Measurements from ENCODE around the gene EML6. TPM values are rescaled to one million over a fixed set of nuclear protein-coding genes. Genes with fewer than 3 reads are reported as not detected.

EML6 gene
- total RNA-seq, 4 donors from 2014 or later, result 2.3 to 15.1 (median 4.1) TPM

GRCh38 chr2:54912893-54913292, 189.4 kb downstream of the EML6 start:
- Histone ChIP-seq H3K36me3 (no peaks in the 10 kb centered on the region), H3K27ac (no peak overlapping the region), H3K9me3 (no peaks in the 10 kb centered on the region), H3K4me3 (no peak overlapping the region), H3K27me3 (no peaks in the 10 kb centered on the region), H3K4me1 (no peaks in the 10 kb centered on the region)
- WGBS, result 59% methylated on average over 1 of the region's 1 CpG
- TF ChIP-seq CTCF (IDR thresholded peaks at IDR 0.05) (no peak), EP300 (IDR thresholded peaks at IDR 0.05) (no peak), POLR2A (IDR thresholded peaks at IDR 0.05) (no peak), POLR2AphosphoS5 (IDR thresholded peaks at IDR 0.05) (no peak)
- DNase-seq (ENCODE audit: low spot score in 2 of 2), result no peak

DNA sequence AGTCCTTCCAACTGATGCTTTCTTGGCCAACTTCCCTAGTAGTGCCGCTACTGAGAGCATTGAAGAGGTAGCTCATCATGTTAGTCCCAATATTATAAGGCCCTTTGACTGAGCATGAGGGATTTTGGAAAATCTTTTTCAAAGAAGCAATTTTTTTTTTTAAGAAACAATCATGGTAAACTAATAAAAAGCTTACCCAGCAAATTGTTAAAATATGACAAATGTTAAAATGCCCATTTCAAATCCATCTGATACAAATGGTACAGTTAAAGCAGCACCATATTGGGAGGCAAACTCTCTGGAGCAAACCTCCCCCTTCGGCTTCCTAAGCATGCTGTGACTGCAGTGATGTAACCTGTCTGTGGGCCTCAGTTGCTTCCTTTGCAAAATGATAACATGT, 191.2 kb downstream of the EML6 start:
- TF ChIP-seq POLR2AphosphoS5 (IDR thresholded peaks at IDR 0.05), result no peak
- TF ChIP-seq CTCF (IDR thresholded peaks at IDR 0.05), result no peak
- no peak for TF ChIP-seq POLR2A (IDR thresholded peaks at IDR 0.05)
- no peak for TF ChIP-seq EP300 (IDR thresholded peaks at IDR 0.05)
- Histone ChIP-seq H3K4me3 (no peak overlapping the region), H3K27ac (no peak overlapping the region), H3K4me1 (no peaks in the 10 kb centered on the region), H3K9me3 (no peaks in the 10 kb centered on the region), H3K27me3 (no peaks in the 10 kb centered on the region), H3K36me3 (no peaks in the 10 kb centered on the region)
- WGBS, result 98% methylated on average over 2 of the region's 2 CpGs
- no peak for DNase-seq (ENCODE audit: low spot score in 2 of 2)

- no peaks in the 10 kb centered on the region for H3K27me3 ChIP-seq
- H3K4me1 ChIP-seq, result no peaks in the 10 kb centered on the region
- H3K4me3 ChIP-seq, result no peak overlapping the region
- H3K36me3 ChIP-seq, result no peaks in the 10 kb centered on the region
- no peak for DNase-seq (ENCODE audit: low spot score in 2 of 2)
- H3K27ac ChIP-seq, result no peak overlapping the region
- no peaks in the 10 kb centered on the region for H3K9me3 ChIP-seq
- TF ChIP-seq POLR2A (IDR thresholded peaks at IDR 0.05) (no peak), POLR2AphosphoS5 (IDR thresholded peaks at IDR 0.05) (no peak), EP300 (IDR thresholded peaks at IDR 0.05) (no peak), CTCF (IDR thresholded peaks at IDR 0.05) (no peak)
- 92% methylated on average over 4 of the region's 4 CpGs for WGBS
Measured at GRCh38 chr2:54915101-54915500, 191.6 kb downstream of the EML6 start.

GRCh38 chr2:54916637-54917036, 193.2 kb downstream of the EML6 start:
- DNase-seq (ENCODE audit: low spot score in 2 of 2), result no peak
- H3K4me1 ChIP-seq, result no peaks in the 10 kb centered on the region
- no peaks in the 10 kb centered on the region for H3K36me3 ChIP-seq
- WGBS, result 92% methylated on average over 8 of the region's 8 CpGs
- H3K27ac ChIP-seq, result no peak overlapping the region
- H3K4me3 ChIP-seq, result no peak overlapping the region
- no peak for TF ChIP-seq CTCF (IDR thresholded peaks at IDR 0.05)
- no peak for TF ChIP-seq EP300 (IDR thresholded peaks at IDR 0.05)
- TF ChIP-seq POLR2A (IDR thresholded peaks at IDR 0.05), result no peak
- TF ChIP-seq POLR2AphosphoS5 (IDR thresholded peaks at IDR 0.05), result no peak
- H3K9me3 ChIP-seq, result peaks cover 3% of the 10 kb centered on the region
- H3K27me3 ChIP-seq, result no peaks in the 10 kb centered on the region

- Histone ChIP-seq H3K36me3 (no peaks in the 10 kb centered on the region), H3K9me3 (peaks cover 3% of the 10 kb centered on the region), H3K4me3 (no peak overlapping the region), H3K27ac (no peak overlapping the region), H3K4me1 (no peaks in the 10 kb centered on the region), H3K27me3 (no peaks in the 10 kb centered on the region)
- no peak for TF ChIP-seq POLR2A (IDR thresholded peaks at IDR 0.05)
- TF ChIP-seq EP300 (IDR thresholded peaks at IDR 0.05), result no peak
- TF ChIP-seq POLR2AphosphoS5 (IDR thresholded peaks at IDR 0.05), result no peak
- TF ChIP-seq CTCF (IDR thresholded peaks at IDR 0.05), result no peak
- WGBS, result 82% methylated on average over 7 of the region's 7 CpGs
- DNase-seq (ENCODE audit: low spot score in 2 of 2), result no peak
Measured at GRCh38 chr2:54918647-54919280, 195.3 kb downstream of the EML6 start.
